HG03571 (cell line): Measurements from ENCODE around the gene GON4L.
"Not testable (repeated sequence)": the region's sequence is repeated elsewhere in the genome, so short reads cannot be mapped to it uniquely, and the experiment has no call there.

Experiments
- ATAC-seq: cut with Tn5 transposase; IDR thresholded peaks from one replicate; pipeline ENCODE4 v1.9.1; 2021; ENCODE audit not compliant: unreplicated experiment

Gene GON4L

DNA sequence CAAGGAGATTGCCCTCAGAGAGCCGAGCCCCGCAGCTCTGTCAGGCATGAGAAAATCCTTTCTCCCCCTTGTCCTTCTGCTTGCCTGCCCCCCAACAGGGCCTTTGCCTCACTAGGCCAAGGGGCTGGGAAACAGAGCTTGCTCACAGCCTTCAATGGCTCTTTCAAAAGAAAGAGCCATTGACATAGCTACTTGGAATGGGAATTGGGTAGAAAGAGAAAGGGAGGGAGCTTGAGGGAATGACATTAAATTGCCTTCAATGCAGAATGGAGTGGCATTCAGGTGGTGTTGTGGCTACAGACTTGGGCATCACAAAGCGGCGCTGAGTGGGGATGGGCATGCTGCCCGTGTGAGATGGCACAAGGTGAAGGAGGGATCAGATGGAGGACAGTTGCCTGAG, 15.5 kb upstream of the GON4L start:
- no peak for ATAC-seq

DNA sequence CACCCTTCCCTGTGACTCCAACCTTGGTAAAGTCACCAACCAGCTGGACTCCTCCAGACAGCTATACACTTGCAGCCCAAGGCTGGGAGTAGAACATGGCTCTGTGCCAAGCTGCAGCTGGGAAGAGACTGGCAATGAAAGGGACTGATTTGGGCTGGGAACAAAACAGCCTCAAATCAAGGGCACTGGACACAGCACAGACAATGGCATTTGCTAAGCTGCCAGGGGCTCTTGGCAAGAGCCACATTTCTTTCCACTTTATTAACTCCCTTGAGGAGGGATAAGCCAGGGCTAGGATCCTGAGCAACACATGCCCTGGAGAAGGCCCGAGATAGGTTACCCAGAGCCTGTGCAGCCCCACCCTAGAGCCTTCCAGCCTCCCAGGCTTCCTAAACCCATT, 14.4 kb upstream of the GON4L start:
- ATAC-seq = no peak

GRCh38 chr1:155867766-155868165, 10.8 kb upstream of the GON4L start:
- no peak for ATAC-seq

DNA sequence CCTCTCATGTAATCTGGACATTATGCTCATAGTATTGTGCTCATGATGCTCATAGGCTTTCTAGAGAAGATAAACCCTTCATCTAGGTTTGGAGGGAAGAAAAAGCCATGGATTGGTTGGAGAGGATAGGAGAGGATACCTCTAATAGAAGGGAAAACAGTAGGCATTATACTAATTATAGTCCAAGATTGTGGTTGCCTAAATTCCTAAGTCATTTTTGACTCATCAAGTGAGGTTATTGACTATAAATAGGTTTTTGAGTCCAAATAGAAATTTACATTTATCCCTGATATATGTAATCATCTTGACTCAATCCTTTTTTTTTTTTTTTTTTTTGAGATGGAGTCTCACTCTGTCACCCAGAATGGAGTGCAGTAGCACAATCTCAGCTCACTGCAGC, 7.4 kb upstream of the GON4L start:
- ATAC-seq = no peak

DNA sequence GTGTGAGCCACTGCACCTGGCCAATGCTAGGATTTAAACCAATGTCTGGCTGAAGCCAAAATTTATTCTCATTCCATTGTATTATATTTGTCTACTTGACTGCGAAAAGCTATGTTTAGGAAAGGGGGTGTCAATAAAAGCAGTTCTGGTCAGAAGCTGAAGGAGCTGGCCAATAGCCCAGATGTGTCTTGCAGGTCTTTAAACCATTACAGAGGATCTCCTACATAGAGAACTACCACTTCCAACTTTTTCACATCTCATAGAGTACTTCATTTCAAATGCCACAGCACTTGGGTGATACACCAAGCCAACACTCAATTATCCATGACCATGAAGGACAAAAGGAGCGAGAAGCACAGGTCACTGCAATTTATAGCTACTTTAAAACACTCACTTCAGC, 4.9 kb upstream of the GON4L start:
- ATAC-seq = no peak

DNA sequence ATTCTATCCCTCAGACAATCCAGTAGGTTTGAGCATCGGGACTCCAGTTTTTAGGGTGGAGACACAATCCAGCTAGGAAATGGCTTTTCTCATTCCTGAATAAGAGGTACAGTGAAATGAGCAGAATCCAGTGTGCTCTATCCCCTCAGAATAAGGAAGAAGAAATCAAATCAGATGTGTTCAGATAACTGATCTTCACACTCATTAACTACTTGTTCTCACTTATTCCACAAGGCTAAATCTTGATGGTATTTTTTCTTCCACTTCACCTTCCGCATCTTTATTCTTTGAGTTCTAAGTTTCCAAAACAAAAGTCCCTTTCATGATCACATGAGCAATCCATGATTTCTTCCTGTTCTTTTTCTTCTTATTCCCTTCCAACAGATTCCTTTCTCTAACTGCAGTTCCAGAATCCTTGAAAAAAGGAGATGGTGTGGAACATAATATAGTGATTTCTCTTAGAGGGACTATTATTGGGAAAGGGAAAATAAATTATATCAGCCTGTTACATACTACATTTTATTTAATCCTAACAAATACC, 4.0 kb upstream of the GON4L start:
- no peak for ATAC-seq

DNA sequence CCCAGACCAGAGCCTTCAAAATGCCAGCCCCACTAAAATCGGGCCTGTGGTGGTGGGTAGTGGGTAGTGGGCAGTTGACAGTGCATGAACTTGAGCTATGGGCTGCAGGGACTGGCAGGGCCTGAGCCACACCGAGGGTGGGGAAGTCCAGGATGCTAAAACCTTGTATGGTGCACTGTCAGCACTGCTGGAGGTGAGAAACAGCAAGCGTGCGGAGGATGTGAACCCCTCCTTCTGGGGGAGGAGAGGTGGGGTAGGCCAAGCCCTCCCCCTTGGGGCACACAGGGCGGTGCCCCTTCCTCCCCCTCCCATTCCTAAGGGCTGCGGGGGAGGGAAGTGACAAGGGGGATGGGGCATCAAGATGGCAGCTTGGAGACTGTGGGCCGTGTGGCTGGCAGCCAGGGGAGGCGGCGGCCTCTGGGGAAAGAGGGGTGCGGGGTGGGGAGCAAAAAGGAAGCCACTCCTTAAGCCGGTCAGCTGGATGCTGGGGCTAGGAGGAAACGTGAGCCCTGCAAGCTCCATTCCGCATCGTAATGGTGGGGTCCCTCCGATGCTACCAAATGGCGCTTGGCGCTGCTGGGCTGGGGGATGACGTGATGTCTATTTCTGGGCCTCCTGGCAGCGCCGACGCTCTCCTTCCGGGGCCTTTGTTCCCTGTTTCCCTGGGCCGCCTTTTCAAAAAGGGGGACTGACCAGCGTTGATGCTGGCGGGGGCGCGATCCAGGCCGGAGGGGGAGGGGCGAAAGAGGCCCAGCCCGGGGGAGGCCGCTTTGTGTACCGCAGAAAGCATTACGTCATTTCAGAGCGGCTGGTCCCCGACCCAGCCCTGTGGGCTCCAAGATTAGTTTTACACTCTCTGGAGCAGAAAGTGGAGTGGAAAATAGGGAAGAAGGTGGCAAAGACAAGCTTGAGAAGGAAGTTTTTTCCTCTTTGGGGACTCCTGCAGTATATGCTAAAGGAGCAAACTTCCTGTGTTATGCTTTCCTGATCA, 3.2 kb upstream of the GON4L start:
- no peak for ATAC-seq

DNA sequence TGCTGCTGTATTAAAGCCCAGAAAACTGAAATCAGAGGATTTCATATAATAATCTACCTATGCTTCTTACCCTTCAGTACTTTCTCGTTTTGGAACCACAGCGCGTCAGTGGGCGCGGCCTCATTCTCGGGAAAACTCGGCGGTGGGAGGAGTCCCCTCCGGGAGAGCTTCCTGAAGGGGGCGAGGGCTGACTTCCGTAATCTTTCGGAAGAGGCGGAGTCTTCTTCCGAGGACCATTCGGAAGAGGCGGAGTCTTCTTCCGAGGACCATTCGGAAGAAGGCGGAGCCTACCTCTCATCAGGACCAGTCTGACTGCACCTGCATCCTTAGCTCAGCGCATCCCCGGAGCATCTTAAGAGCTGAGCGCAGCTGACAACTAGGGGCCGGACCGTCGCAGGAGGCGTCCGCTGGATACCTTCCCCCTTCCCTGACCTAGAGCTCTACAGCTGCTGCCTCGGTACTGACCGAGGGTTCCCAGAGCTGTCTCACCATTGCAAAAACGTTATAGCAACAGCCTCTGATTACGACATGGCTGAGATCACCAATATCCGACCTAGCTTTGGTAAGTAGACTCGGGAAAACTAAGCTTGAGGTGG, 2.3 kb upstream of the GON4L start, which contains the start of gene SYT11:
Gene SYT11, plus strand, starts transcription at position 334 of the 596 bp plus-strand sequence. Its CDS starts 195 bp downstream, at position 529.
- peak; percentile 56 for ATAC-seq

DNA sequence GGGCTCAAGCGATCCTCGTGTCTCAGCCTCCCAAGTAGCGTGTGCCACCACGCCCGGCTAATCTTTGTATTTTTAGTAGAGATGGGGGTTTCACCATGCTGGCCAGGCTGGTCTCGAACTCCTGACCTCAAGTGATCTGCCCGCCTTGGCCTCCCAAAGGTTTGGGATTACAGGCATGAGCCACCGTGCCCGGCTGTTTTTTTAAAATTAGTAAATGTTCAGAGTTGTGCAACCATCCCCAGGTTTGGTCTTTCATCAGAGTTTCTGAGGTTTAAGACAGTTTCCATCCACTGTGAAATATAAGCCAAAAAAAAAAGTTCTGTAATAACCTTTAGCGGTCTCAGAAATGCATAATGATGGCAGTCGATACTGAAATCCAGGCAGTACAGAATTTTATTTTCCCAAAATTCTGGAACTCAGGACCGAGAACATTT, 1.8 kb upstream of the GON4L start:
- ATAC-seq = no peak

GRCh38 chr1:155856257-155856974, 598 bp downstream of the GON4L start:
- no peak for ATAC-seq

DNA sequence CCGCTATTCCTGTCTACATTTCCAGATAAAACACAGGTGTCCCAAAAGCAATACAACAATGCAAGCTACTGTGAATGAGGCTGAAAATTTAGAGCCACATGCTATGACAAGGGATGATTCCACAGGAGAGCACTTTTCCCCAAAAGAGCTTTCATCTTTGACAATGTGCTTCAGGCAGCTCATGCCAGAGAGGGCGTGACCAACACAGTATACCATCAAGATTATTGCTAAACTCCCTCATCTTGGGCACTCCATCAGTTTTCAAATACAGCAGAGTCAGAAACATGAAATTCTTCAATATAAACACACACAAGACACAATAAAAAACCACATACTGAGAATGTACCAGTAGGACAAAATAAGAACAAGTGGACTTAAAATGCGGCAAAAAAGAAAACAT, 6.7 kb downstream of the GON4L start:
- ATAC-seq = no peak

DNA sequence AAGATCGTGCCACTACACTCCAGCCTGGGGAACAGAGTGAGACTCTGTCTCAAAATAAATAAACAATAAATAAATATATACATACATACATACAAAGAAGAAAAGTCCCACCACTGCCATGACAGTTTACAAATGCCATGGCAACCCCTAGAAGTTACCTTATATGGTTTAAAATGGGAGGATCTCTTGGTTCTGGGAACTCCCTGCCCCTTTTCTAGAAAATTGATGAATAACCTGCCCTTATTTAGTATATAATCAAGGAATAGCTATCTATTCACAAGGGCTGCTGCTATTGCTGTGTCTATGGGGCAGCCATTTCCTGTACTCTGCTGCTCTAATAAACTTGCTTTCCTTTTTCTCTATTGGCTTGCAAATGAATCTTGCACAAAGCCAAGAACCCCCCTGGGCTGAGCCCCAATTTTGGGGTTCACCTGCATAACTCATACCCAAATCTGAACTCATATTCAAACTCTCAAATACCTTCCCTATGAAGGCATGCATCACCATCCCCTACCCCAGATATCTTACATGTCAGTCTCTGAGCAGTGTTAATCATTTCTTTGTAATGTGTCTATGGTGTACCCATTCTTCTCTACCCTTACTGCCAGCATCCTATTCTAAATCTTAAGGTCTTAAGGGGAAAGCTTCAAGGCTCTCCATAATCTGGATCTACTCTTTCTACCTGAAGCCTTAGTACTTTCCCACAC, 9.0 kb downstream of the GON4L start:
- ATAC-seq = no peak

GRCh38 chr1:155844860-155845421, 12.1 kb downstream of the GON4L start:
- ATAC-seq = no peak

GRCh38 chr1:155840386-155840785, 16.6 kb downstream of the GON4L start:
- ATAC-seq = no peak

DNA sequence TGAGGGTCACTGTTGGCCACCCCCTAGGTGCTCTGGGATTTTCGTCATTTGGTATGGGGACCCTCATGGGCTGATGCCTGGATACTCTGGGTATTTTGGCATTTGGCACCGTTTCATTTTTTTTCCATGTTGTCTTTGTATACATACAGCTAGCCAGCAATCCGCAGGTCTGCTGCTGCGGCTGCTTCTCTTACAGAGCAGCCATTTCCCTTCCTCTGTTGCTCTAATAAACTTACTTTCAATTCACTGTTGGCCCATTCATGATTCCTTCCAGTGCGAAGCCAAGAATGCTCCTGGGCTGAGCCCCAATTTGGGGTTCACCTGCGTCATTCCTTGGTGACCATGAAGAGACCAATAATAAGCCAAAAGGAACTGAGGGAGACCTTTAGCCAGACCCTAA, 21.5 kb downstream of the GON4L start:
- no peak for ATAC-seq

- ATAC-seq = not testable (repeated sequence)
Observed at GRCh38 chr1:155834927-155835399, 22.1 kb downstream of the GON4L start.

DNA sequence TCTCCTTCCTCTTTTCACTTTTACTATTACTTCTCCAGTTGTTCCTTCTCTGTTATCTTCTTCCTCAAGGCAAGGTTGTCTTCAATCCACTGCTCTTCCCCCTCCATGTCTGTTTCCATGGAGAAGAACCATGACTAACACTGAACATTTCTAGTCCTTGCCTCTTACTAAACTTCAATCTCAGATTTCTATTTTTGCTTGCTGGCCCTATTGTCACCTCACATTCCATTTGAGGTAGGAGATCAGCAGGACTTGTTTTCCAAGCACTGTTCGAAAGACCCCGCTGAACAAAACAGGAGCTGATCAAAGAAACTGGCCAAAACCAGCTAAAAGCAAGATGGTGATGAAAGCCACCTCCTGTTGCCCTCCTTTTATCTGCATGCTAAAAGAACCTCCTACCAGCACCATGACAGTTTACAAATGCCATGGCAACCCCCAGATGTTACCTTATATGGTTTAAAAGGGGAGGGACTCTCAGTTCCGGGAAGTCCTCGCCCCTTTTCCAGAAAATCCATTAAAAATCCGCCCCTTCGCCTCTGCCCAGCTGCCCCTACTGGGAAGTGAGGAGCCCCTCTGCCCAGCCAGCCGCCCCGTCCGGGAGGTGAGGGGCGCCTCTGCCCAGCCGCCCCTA, 22.6 kb downstream of the GON4L start:
- ATAC-seq = no peak

- no peak for ATAC-seq
Observed at GRCh38 chr1:155833665-155834295, 23.2 kb downstream of the GON4L start.

DNA sequence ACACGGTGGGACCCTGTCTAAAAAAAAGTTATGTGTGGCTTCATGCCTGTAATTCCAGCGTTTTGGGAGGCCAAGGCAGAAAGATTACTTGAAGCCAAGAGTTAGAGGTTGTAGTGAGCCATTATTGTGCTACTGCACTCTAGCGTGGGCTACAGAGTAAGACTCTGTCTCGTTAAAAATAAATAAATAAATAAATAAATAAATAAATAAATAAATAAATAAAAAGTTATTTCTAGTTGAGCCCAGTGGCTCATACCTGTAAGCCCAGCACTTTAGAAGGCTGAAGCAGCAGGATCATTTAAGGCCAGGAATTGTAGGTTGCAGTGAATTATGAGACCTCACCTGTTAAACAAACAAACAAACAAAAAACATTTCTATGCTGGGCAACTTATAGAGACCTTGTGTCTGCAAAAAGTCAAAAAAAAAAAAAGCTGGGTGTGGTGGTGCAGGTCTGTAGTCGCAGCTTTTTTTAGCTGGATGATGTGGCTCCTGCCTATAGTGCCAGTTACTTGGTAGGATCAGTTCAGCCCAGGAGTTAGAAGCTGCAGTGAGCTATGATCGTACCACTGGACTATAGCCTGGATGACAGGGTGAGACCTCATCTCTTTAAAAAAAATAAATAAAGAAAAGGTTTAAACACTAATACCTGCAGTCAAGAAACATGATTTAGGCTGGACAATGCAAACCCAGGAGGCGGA, 25.6 kb downstream of the GON4L start:
- no peak for ATAC-seq
